Measurements from ENCODE around the gene PSPN.
A peak's percentile ranks its signal among the peaks of the same experiment; 100 is the strongest.

The PSPN gene

DNA sequence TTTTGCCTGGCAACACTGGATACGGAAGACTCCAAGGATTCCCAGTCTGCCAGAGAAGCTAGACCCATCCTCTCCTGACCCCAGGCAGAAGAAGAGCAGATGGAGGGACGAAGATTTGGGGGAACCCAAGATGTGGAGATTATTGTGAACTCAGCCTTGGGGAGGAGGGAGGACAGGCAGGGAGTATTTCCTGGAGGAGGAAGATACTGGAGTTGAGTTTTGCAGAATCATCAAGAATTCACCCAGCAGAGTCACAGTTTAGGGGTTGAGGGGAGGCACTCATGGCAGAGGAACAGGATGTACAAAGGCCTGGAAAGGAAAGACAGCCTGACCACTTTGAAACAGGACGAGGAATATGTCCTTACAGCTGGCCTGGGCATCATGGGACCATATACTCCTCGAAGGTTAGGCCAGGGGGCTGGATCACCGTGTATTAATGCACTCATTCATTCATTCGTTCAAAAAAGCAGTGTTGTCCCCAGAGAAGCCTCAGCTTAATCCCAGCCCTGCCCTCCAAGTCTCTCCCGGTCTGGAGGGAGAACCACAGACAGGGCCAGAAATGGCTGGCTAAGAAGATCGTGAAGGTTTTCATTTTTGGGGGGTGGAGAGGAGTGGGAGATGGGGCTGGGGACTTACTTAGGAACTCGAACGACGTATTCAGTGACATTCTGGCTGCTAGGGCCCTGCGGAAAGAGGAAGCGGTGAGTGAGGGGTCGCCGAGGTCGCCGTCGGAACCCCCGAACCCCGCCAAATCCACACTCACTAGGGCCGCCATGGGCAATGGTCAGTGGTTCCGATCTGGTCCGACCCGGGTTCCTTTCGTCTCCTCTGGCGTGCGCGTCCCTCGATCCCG is 16.7 kb upstream of the PSPN start:
- CTCF ChIA-PET, result interaction anchor here (2.2 kb wide), 1 partner anchor 20 kb away, joined by 5 read pairs; no protein-coding TSS in a partner anchor
- POLR2A ChIA-PET, result interaction anchor here (0.5 to 1.5 kb wide), 7 partner anchors 19 to 1649 kb away, joined by 3 to 7 read pairs (median 5); partner anchors contain the start of genes ALKBH7, CLPP and KHSRP
- Histone ChIP-seq H3K9me3 (ENCODE audit: control insufficient read depth, insufficient read depth, low read depth, low read length) (no peaks in the 10 kb centered on the region), H3K27ac (ENCODE audit: extremely low read depth, low read depth, low read length) (peak overlapping the region; percentile 52), H3K36me3 (ENCODE audit: control insufficient read depth in 2 of 2, insufficient read depth in 1 of 2, low read length in 2 of 2) (peaks cover 24 to 43% of the 10 kb centered on the region in 2 experiments), H3K4me3 (ENCODE audit: low read depth, low read length) (peak overlapping the region; percentile 73), H3K4me1 (ENCODE audit: control insufficient read depth, insufficient read depth, low read length) (peaks cover 6% of the 10 kb centered on the region)
- TF ChIP-seq ZNF777 (tag by site-specific recombination; IDR thresholded peaks at IDR 0.05; ENCODE audit: borderline replicate concordance), result 0 out of 2 replicates have a peak, but pooled peaks have one; percentile 32
- 0 out of 2 replicates have a peak, but pooled peaks have one; percentile 22 for TF ChIP-seq ZNF501 (tag by site-specific recombination; IDR thresholded peaks at IDR 0.05)
- TF ChIP-seq YY1 (tag by site-specific recombination; IDR thresholded peaks at IDR 0.05), result 0 out of 2 replicates have a peak, but pooled peaks have one; percentile 25
- no peak for TF ChIP-seq ZEB2 (tag by site-specific recombination; IDR thresholded peaks at IDR 0.05)
- no peak for TF ChIP-seq ZBTB11 (tag by site-specific recombination; conservative IDR thresholded peaks at IDR 0.05; ENCODE audit: low read depth)
- peak; percentile 90 for TF ChIP-seq ZBTB10 (tag by site-specific recombination; IDR thresholded peaks at IDR 0.05)
- no peak for TF ChIP-seq HOXA7 (CRISPR knock-in tag; IDR thresholded peaks at IDR 0.05; ENCODE audit: borderline replicate concordance)

DNA sequence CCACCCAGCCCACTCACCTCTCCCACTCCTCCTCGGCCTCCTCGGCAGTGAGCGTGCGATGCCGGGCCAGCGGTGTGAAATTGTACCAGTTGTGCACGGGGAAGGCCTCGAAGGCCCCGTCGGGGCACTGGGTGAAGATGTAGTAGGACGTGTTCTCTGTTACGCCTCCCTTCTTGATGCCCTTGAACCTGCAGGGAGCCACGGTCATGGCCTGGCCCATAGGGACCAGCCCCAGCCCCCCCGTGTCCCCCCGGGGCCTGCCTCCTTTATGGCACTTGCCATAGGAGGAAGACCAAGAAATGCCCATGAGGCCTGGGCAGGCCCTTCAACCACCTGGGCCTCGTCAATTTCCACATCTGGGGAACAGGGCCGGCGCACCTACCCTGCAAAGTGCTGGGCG is 11.6 kb upstream of the PSPN start:
- no peak overlapping the region for H3K27ac ChIP-seq (ENCODE audit: extremely low read depth, low read depth, low read length)
- H3K9me3 ChIP-seq (ENCODE audit: control insufficient read depth, insufficient read depth, low read depth, low read length), result no peaks in the 10 kb centered on the region
- ChIA-PET POLR2A (interaction anchor here (0.6 to 1.2 kb wide), 3 partner anchors 9 to 1412 kb away, joined by 3 to 4 read pairs (median 3); partner anchors contain the start of gene ALKBH7), CTCF (interaction anchor here (0.7 kb wide), 1 partner anchor 67 kb away, joined by 3 read pairs; no protein-coding TSS in a partner anchor)
- peaks cover 5% of the 10 kb centered on the region for H3K4me1 ChIP-seq (ENCODE audit: control insufficient read depth, insufficient read depth, low read length)
- H3K36me3 ChIP-seq (ENCODE audit: control insufficient read depth in 2 of 2, insufficient read depth in 1 of 2, low read length in 2 of 2), result peaks cover 56 to 84% of the 10 kb centered on the region in 2 experiments
- H3K4me3 ChIP-seq (ENCODE audit: low read depth, low read length), result no peak overlapping the region
- TF ChIP-seq ZBTB7A (tag by site-specific recombination; IDR thresholded peaks at IDR 0.05; ENCODE audit: low read depth) (no peak), ZBTB1 (tag by site-specific recombination; IDR thresholded peaks at IDR 0.05) (no peak), ZNF768 (tag by site-specific recombination; IDR thresholded peaks at IDR 0.05) (no peak), ZXDB (tag by site-specific recombination; IDR thresholded peaks at IDR 0.05) (no peak), ZBTB48 (tag by site-specific recombination; IDR thresholded peaks at IDR 0.05) (no peak), ZNF48 (tag by site-specific recombination; IDR thresholded peaks at IDR 0.05) (no peak), HOXA7 (CRISPR knock-in tag; IDR thresholded peaks at IDR 0.05; ENCODE audit: borderline replicate concordance) (no peak), ZNF132 (tag by site-specific recombination; IDR thresholded peaks at IDR 0.05; ENCODE audit: borderline replicate concordance) (no peak), ZFP41 (tag by site-specific recombination; IDR thresholded peaks at IDR 0.05; ENCODE audit: borderline replicate concordance) (no peak), ZNF274 (IDR thresholded peaks at IDR 0.05; ENCODE audit: low read length) (no peak), ZNF274 (tag by site-specific recombination; IDR thresholded peaks at IDR 0.05; ENCODE audit: borderline replicate concordance) (no peak), ZNF214 (tag by site-specific recombination; IDR thresholded peaks at IDR 0.05; ENCODE audit: borderline replicate concordance) (no peak)
- TF ChIP-seq, protein P1, sequence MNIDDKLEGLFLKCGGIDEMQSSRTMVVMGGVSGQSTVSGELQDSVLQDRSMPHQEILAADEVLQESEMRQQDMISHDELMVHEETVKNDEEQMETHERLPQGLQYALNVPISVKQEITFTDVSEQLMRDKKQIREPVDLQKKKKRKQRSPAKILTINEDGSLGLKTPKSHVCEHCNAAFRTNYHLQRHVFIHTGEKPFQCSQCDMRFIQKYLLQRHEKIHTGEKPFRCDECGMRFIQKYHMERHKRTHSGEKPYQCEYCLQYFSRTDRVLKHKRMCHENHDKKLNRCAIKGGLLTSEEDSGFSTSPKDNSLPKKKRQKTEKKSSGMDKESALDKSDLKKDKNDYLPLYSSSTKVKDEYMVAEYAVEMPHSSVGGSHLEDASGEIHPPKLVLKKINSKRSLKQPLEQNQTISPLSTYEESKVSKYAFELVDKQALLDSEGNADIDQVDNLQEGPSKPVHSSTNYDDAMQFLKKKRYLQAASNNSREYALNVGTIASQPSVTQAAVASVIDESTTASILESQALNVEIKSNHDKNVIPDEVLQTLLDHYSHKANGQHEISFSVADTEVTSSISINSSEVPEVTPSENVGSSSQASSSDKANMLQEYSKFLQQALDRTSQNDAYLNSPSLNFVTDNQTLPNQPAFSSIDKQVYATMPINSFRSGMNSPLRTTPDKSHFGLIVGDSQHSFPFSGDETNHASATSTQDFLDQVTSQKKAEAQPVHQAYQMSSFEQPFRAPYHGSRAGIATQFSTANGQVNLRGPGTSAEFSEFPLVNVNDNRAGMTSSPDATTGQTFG (tag by site-specific recombination; IDR thresholded peaks at IDR 0.05; ENCODE audit: borderline replicate concordance), result no peak
- TF ChIP-seq, protein P2, sequence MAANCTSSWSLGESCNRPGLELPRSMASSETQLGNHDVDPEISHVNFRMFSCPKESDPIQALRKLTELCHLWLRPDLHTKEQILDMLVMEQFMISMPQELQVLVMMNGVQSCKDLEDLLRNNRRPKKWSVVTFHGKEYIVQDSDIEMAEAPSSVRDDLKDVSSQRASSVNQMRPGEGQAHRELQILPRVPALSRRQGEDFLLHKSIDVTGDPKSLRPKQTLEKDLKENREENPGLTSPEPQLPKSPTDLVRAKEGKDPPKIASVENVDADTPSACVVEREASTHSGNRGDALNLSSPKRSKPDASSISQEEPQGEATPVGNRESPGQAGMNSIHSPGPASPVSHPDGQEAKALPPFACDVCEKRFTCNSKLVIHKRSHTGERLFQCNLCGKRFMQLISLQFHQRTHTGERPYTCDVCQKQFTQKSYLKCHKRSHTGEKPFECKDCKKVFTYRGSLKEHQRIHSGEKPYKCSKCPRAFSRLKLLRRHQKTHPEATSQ (tag by site-specific recombination; IDR thresholded peaks at IDR 0.05), result no peak

Measured in HEK293 (cell line).